Fibroblast of upper back skin (primary cell): ENCODE data around the gene PROC.

Experiments used
- DNase-seq: peaks from one replicate; pipeline ENCODE4 v3.0.0-alpha.2; 2013

PROC gene

GRCh38 chr2:127414638-127415592, 3.3 kb upstream of the PROC start:
- peak; percentile 68 for DNase-seq

GRCh38 chr2:127415593-127416505, 2.4 kb upstream of the PROC start:
- no peak for DNase-seq

GRCh38 chr2:127416506-127417001, 1.7 kb upstream of the PROC start:
- no peak for DNase-seq

- DNase-seq = no peak
Observed at GRCh38 chr2:127417406-127417805, 821 bp upstream of the PROC start.

GRCh38 chr2:127419112-127419430, 844 bp downstream of the PROC start:
- DNase-seq = no peak

GRCh38 chr2:127419448-127420038, 1.3 kb downstream of the PROC start:
- no peak for DNase-seq

GRCh38 chr2:127420039-127420864, 2.0 kb downstream of the PROC start:
- DNase-seq = no peak

GRCh38 chr2:127421116-127421800, 3.0 kb downstream of the PROC start:
- DNase-seq = no peak

- no peak for DNase-seq
Observed at GRCh38 chr2:127421871-127422558, 3.8 kb downstream of the PROC start.

- DNase-seq = no peak
Observed at GRCh38 chr2:127422559-127423477, 4.6 kb downstream of the PROC start.

GRCh38 chr2:127423478-127423843, 5.2 kb downstream of the PROC start:
- DNase-seq = no peak

- no peak for DNase-seq
Observed at GRCh38 chr2:127423880-127424279, 5.7 kb downstream of the PROC start.

GRCh38 chr2:127424598-127425520, 6.6 kb downstream of the PROC start:
- DNase-seq = no peak

- no peak for DNase-seq
Observed at GRCh38 chr2:127425540-127426490, 7.6 kb downstream of the PROC start.

- no peak for DNase-seq
Observed at GRCh38 chr2:127426501-127427354, 8.5 kb downstream of the PROC start.

- DNase-seq = no peak
Observed at GRCh38 chr2:127427376-127428056, 9.3 kb downstream of the PROC start.
